HEK293 (cell line): ENCODE measurements around the gene KRT13.

ENCODE experiments used
- CTCF ChIA-PET: fragments of 350-600 bp; formaldehyde crosslinking; extraction: SDS; loops from one replicate; lab custom pipeline; 2021; ENCODE audit warnings: antibody characterized with exemption; lab: Yijun Ruan, JAX
- POLR2A ChIA-PET: fragments of 300-600 bp; formaldehyde crosslinking; extraction: SDS; loops from one replicate; lab custom pipeline; 2020; ENCODE audit warnings: antibody characterized with exemption, inconsistent platforms; lab: Yijun Ruan, JAX
- H3K27ac ChIP-seq: fragments of 200-500 bp; sonication (Bioruptor generic); 2 replicates; pipeline ENCODE4 v1.5.1; 2014; ENCODE audit warnings: low read depth, low read length, control low read depth, inconsistent platforms; ENCODE audit errors: extremely low read depth
- H3K36me3 ChIP-seq, 2 experiments: fragments of 200-500 bp in 1 of 2; sonication (Bioruptor generic) in 1 of 2; 1 replicate in 1 of 2; 2 replicates in 1 of 2; pipeline ENCODE4 v1.5.1; 2014 to 2017; ENCODE audit warnings: inconsistent platforms in 2 of 2, low read length in 2 of 2; ENCODE audit not compliant: control insufficient read depth in 2 of 2, insufficient read depth in 1 of 2
- H3K4me1 ChIP-seq: fragments of 200-500 bp; sonication (Bioruptor generic); 2 replicates; pipeline ENCODE4 v1.5.1; 2014; ENCODE audit warnings: mild to moderate bottlenecking, low read length, inconsistent platforms; ENCODE audit not compliant: control insufficient read depth, insufficient read depth
- H3K4me3 ChIP-seq: 2 replicates; pipeline ENCODE4 v1.5.1; 2011; ENCODE audit warnings: low read depth, mild to moderate bottlenecking, control low read depth, low read length, moderate library complexity
- H3K9me3 ChIP-seq: fragments of 200-500 bp; sonication (Bioruptor generic); 2 replicates; pipeline ENCODE4 v1.5.1; 2014; ENCODE audit warnings: low read depth, low read length, inconsistent platforms; ENCODE audit not compliant: control insufficient read depth, insufficient read depth
- KLF8 ChIP-seq: fragments of 450-650 bp; formaldehyde crosslinking; IDR thresholded peaks from 2 replicates; pipeline ENCODE4 v1.5.1; 2016; ENCODE audit warnings: missing biosample characterization, missing genetic modification characterization
- TCF7L2 ChIP-seq: IDR thresholded peaks from 2 replicates; pipeline ENCODE4 v1.6.1; 2011; ENCODE audit warnings: low read depth, mild to moderate bottlenecking, inconsistent platforms, low read length, moderate library complexity, borderline replicate concordance
- ZNF292 ChIP-seq: fragments of 450-650 bp; formaldehyde crosslinking; IDR thresholded peaks from 2 replicates; pipeline ENCODE4 v1.5.1; 2016; ENCODE audit warnings: low read depth, missing biosample characterization, missing genetic modification characterization, borderline replicate concordance
- ZNF354C ChIP-seq: fragments of 450-650 bp; formaldehyde crosslinking; IDR thresholded peaks from 2 replicates; pipeline ENCODE4 v1.5.1; 2016; ENCODE audit warnings: missing biosample characterization, missing genetic modification characterization, low read depth, borderline replicate concordance
- ZNF391 ChIP-seq: fragments of 450-650 bp; formaldehyde crosslinking; IDR thresholded peaks from 2 replicates; pipeline ENCODE4 v1.5.1; 2016; ENCODE audit warnings: low read depth, missing biosample characterization, missing genetic modification characterization, borderline replicate concordance
- ZNF529 ChIP-seq: fragments of 450-650 bp; formaldehyde crosslinking; IDR thresholded peaks from 2 replicates; pipeline ENCODE4 v1.5.1; 2017; ENCODE audit warnings: missing genetic modification characterization, missing biosample characterization; ENCODE audit not compliant: insufficient replicate concordance
- ZNF530 ChIP-seq: fragments of 450-650 bp; formaldehyde crosslinking; IDR thresholded peaks from 2 replicates; pipeline ENCODE4 v1.5.1; 2016; ENCODE audit warnings: low read depth, missing biosample characterization, missing genetic modification characterization
- ZNF544 ChIP-seq: fragments of 450-650 bp; formaldehyde crosslinking; IDR thresholded peaks from 2 replicates; pipeline ENCODE4 v1.5.0; 2017; ENCODE audit warnings: missing biosample characterization, missing genetic modification characterization
- ZNF548 ChIP-seq: fragments of 450-650 bp; formaldehyde crosslinking; IDR thresholded peaks from 2 replicates; pipeline ENCODE4 v1.5.1; 2016; ENCODE audit warnings: missing biosample characterization, missing genetic modification characterization
- TF ChIP-seq, protein P1 (sequence below): fragments of 450-650 bp; formaldehyde crosslinking; IDR thresholded peaks from 2 replicates; pipeline ENCODE4 v1.5.1; 2017; ENCODE audit warnings: missing biosample characterization, missing genetic modification characterization
- TF ChIP-seq, protein P2 (sequence below): fragments of 450-650 bp; formaldehyde crosslinking; IDR thresholded peaks from 2 replicates; pipeline ENCODE4 v1.5.1; 2016; ENCODE audit warnings: missing biosample characterization, missing genetic modification characterization
- TF ChIP-seq, protein P3 (sequence below): sonication (generic); formaldehyde crosslinking; IDR thresholded peaks from 2 replicates; pipeline ENCODE4 v1.8.1; 2022; ENCODE audit warnings: mild to moderate bottlenecking, moderate library complexity, missing genetic modification reagents
- TF ChIP-seq, protein P4 (sequence below): fragments of 450-650 bp; formaldehyde crosslinking; conservative IDR thresholded peaks from 2 replicates; pipeline ENCODE4 v1.5.1; 2016; ENCODE audit warnings: low read depth, missing biosample characterization, missing genetic modification characterization
- TF ChIP-seq, protein P5 (sequence below): fragments of 450-650 bp; formaldehyde crosslinking; IDR thresholded peaks from 2 replicates; pipeline ENCODE4 v1.5.1; 2016; ENCODE audit warnings: missing biosample characterization, missing genetic modification characterization

KRT13 gene

DNA sequence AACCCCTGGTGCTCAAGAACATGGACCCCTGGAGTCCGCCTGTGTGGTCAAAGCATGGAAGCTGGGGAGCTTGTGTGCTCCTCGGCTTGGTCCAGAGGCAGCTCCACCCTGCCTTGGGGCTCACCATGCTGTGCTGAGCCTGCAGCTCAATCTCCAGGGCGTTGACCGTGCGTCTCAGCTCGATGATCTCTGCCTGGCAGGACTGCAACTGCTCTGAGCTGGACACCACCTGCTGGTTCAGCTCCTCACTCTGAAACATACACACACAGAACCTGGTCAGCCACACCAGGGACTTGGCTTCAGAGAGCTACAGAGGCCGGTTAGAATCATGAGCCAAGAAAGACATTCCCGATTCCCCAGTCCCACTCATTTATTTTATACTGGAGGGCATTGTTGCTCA, 27.2 kb downstream of the KRT13 start:
- ChIA-PET CTCF (interaction anchor here (0.6 kb wide), 1 partner anchor 49 kb away, joined by 3 read pairs; no protein-coding TSS in a partner anchor), POLR2A (no interaction called here)
- H3K4me3 ChIP-seq = no peak overlapping the region
- no peaks in the 10 kb centered on the region for H3K4me1 ChIP-seq
- H3K9me3 ChIP-seq = no peaks in the 10 kb centered on the region
- H3K27ac ChIP-seq = no peak overlapping the region
- TF ChIP-seq ZNF548 (tag by site-specific recombination) = no peak
- TF ChIP-seq, protein P1, sequence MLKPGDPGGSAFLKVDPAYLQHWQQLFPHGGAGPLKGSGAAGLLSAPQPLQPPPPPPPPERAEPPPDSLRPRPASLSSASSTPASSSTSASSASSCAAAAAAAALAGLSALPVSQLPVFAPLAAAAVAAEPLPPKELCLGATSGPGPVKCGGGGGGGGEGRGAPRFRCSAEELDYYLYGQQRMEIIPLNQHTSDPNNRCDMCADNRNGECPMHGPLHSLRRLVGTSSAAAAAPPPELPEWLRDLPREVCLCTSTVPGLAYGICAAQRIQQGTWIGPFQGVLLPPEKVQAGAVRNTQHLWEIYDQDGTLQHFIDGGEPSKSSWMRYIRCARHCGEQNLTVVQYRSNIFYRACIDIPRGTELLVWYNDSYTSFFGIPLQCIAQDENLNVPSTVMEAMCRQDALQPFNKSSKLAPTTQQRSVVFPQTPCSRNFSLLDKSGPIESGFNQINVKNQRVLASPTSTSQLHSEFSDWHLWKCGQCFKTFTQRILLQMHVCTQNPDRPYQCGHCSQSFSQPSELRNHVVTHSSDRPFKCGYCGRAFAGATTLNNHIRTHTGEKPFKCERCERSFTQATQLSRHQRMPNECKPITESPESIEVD = no peak
- H3K36me3 ChIP-seq = no peaks in the 10 kb centered on the region

DNA sequence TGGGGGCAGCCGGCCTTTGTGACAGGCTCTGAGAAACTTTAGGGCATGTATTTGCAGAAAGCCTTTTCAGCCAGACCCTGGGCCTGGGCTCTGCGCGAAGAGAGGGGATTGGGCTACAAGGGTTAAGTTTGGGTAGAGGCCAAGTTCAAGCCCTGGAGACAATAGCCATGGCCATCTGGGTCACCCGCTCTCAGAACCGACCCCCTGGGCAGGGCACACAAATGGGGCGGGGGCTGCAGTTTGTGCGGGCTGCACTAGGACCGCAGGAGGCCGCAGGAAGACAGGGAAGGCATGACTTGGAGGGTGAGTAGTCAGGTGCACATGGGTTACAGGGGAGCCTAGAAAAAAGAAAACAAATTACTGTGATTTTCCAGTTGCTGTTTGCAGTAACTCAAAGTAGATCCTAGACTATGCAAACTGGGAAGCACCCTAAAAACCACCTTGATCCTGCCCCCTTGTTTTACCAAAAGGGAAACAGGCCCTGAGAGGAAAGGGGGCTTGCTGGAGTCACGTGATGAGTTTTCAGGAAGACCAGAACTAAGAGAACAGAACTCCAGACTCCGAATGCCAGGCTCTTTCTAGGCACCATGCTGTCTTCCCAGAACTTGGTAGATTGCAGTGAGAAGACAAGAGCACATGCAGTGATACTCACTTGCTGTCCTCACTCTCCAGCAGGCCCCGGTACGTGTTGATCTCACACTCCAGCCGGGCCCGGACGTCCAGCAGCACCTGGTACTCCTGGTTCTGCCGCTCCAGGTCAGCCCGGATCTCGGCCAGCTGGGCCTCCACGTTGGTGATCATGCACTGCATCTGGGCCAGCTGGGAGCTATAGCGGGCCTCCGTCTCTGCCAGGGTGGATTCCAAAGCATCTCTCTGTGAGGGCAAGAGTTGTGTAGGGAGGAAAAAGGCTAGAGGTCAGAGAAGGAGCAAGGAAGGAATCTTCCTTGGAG, 28.3 kb downstream of the KRT13 start:
- H3K4me3 ChIP-seq = no peak overlapping the region
- no peak overlapping the region for H3K27ac ChIP-seq
- ChIA-PET CTCF (interaction anchor here (0.5 kb wide), 1 partner anchor 19 kb away, joined by 5 read pairs; no protein-coding TSS in a partner anchor), POLR2A (no interaction called here)
- no peaks in the 10 kb centered on the region for H3K4me1 ChIP-seq
- no peaks in the 10 kb centered on the region for H3K36me3 ChIP-seq
- TF ChIP-seq ZNF292 (tag by site-specific recombination) (no peak), ZNF529 (tag by site-specific recombination) (no peak), ZNF354C (tag by site-specific recombination) (no peak)
- TF ChIP-seq, protein P2, sequence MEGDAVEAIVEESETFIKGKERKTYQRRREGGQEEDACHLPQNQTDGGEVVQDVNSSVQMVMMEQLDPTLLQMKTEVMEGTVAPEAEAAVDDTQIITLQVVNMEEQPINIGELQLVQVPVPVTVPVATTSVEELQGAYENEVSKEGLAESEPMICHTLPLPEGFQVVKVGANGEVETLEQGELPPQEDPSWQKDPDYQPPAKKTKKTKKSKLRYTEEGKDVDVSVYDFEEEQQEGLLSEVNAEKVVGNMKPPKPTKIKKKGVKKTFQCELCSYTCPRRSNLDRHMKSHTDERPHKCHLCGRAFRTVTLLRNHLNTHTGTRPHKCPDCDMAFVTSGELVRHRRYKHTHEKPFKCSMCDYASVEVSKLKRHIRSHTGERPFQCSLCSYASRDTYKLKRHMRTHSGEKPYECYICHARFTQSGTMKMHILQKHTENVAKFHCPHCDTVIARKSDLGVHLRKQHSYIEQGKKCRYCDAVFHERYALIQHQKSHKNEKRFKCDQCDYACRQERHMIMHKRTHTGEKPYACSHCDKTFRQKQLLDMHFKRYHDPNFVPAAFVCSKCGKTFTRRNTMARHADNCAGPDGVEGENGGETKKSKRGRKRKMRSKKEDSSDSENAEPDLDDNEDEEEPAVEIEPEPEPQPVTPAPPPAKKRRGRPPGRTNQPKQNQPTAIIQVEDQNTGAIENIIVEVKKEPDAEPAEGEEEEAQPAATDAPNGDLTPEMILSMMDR = no peak
- no peaks in the 10 kb centered on the region for H3K9me3 ChIP-seq

DNA sequence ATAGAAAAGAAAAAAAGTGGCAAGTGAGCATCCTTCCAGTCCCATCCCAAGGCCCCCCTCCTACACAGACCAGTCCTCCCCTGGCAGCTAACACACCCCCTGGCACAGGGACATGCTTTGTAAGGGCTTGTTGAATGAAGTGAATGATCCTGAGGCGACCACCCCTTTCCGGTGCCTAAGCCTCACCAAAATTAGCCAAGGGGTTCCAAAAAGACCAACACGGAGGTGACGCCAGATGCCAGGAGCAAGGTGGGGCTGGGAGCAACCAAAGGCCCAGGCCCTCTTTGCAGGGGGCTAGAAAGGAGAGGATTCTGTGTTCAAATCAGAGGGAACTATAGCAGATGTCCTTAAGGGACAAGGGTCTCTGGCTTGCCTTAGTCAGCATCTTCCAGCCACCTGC, 30.0 kb downstream of the KRT13 start:
- Histone ChIP-seq H3K4me1 (no peaks in the 10 kb centered on the region), H3K27ac (no peak overlapping the region), H3K4me3 (no peak overlapping the region), H3K9me3 (no peaks in the 10 kb centered on the region), H3K36me3 (no peaks in the 10 kb centered on the region)
- ChIA-PET POLR2A (no interaction called here), CTCF (interaction anchor here (1.1 to 1.3 kb wide), 2 partner anchors 74 to 188 kb away, joined by 3 to 5 read pairs; no protein-coding TSS in a partner anchor)
- TF ChIP-seq ZNF530 (no peak), ZNF544 (tag by site-specific recombination) (no peak), KLF8 (tag by site-specific recombination) (no peak), TCF7L2 (no peak), ZNF391 (no peak)
- TF ChIP-seq, protein P3, sequence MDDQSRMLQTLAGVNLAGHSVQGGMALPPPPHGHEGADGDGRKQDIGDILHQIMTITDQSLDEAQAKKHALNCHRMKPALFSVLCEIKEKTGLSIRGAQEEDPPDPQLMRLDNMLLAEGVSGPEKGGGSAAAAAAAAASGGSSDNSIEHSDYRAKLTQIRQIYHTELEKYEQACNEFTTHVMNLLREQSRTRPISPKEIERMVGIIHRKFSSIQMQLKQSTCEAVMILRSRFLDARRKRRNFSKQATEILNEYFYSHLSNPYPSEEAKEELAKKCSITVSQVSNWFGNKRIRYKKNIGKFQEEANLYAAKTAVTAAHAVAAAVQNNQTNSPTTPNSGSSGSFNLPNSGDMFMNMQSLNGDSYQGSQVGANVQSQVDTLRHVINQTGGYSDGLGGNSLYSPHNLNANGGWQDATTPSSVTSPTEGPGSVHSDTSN (CRISPR knock-in tag) = no peak
- TF ChIP-seq, protein P4, sequence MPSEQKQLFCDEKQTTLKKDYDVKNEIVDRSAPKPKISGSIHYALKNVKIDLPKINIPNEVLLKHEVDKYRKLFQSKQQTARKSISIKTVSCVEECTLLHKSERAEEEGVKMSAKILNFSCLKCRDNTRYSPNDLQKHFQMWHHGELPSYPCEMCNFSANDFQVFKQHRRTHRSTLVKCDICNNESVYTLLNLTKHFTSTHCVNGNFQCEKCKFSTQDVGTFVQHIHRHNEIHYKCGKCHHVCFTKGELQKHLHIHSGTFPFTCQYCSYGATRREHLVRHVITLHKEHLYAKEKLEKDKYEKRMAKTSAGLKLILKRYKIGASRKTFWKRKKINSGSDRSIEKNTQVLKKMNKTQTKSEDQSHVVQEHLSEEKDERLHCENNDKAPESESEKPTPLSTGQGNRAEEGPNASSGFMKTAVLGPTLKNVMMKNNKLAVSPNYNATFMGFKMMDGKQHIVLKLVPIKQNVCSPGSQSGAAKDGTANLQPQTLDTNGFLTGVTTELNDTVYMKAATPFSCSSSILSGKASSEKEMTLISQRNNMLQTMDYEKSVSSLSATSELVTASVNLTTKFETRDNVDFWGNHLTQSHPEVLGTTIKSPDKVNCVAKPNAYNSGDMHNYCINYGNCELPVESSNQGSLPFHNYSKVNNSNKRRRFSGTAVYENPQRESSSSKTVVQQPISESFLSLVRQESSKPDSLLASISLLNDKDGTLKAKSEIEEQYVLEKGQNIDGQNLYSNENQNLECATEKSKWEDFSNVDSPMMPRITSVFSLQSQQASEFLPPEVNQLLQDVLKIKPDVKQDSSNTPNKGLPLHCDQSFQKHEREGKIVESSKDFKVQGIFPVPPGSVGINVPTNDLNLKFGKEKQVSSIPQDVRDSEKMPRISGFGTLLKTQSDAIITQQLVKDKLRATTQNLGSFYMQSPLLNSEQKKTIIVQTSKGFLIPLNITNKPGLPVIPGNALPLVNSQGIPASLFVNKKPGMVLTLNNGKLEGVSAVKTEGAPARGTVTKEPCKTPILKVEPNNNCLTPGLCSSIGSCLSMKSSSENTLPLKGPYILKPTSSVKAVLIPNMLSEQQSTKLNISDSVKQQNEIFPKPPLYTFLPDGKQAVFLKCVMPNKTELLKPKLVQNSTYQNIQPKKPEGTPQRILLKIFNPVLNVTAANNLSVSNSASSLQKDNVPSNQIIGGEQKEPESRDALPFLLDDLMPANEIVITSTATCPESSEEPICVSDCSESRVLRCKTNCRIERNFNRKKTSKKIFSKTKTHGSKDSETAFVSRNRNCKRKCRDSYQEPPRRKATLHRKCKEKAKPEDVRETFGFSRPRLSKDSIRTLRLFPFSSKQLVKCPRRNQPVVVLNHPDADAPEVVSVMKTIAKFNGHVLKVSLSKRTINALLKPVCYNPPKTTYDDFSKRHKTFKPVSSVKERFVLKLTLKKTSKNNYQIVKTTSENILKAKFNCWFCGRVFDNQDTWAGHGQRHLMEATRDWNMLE (tag by site-specific recombination) = no peak
- TF ChIP-seq, protein P5, sequence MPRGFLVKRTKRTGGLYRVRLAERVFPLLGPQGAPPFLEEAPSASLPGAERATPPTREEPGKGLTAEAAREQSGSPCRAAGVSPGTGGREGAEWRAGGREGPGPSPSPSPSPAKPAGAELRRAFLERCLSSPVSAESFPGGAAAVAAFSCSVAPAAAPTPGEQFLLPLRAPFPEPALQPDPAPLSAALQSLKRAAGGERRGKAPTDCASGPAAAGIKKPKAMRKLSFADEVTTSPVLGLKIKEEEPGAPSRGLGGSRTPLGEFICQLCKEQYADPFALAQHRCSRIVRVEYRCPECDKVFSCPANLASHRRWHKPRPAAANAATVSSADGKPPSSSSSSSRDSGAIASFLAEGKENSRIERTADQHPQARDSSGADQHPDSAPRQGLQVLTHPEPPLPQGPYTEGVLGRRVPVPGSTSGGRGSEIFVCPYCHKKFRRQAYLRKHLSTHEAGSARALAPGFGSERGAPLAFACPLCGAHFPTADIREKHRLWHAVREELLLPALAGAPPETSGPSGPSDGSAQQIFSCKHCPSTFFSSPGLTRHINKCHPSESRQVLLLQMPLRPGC (tag by site-specific recombination) = no peak
